GM18505 (cell line): ENCODE measurements around the gene CHFR.
"Not testable (repeated sequence)": the region's sequence is repeated elsewhere in the genome, so short reads cannot be mapped to it uniquely, and the experiment has no call there.

Source experiments
- ATAC-seq: cut with Tn5 transposase; IDR thresholded peaks from one replicate; pipeline ENCODE4 v1.9.1; 2021; ENCODE audit not compliant: unreplicated experiment
- POLR2A ChIP-seq: IDR thresholded peaks from 4 replicates; pipeline ENCODE4 v1.6.1; 2011; ENCODE audit warnings: borderline replicate concordance; ENCODE audit not compliant: insufficient read depth, insufficient read length; ENCODE audit errors: extremely low read depth

Gene CHFR

DNA sequence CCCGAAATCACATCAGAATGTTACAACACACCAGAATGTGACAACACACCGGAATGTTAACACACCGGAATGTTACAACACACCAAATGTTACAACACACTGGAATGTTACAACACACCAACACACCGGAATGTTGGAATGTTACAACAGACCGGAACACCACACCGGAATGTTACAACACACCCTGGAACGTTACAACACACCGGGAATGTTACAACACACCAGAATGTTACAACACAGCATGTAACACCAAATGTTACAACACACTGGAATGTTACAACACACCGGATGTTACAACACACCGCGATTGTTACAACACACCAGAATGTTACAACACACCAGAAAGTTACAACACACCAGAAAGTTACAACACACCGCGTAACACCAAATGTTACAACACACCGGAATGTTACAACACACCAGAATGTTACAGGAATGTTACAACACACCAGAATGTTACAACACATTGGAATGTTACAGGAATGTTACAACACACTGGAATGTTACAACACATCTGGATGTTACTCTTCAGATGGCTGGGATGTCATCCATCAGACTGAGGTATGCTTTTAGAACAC is 21.1 kb downstream of the CHFR start:
- ATAC-seq, result no peak
- TF ChIP-seq POLR2A, result no peak

DNA sequence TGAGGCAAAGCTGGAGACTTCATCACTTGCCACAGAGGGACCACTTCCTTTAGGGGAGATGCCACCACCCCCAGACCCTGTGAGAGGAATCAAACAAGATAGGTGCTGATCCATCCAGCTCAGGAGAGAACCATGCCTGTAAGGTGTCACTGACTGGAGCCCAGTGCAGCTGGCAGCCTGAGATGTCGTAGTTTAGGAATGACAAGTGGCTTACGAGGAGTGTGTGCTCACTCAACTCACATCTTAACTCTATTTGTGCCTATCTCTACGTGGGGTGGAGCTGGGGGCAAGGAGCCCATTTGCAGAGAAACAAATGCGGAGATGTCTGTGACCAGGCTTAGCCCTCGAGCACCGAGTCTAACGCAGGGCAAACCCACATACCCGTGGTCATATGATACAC is 25.8 kb downstream of the CHFR start:
- ATAC-seq, result no peak
- no peak for TF ChIP-seq POLR2A

DNA sequence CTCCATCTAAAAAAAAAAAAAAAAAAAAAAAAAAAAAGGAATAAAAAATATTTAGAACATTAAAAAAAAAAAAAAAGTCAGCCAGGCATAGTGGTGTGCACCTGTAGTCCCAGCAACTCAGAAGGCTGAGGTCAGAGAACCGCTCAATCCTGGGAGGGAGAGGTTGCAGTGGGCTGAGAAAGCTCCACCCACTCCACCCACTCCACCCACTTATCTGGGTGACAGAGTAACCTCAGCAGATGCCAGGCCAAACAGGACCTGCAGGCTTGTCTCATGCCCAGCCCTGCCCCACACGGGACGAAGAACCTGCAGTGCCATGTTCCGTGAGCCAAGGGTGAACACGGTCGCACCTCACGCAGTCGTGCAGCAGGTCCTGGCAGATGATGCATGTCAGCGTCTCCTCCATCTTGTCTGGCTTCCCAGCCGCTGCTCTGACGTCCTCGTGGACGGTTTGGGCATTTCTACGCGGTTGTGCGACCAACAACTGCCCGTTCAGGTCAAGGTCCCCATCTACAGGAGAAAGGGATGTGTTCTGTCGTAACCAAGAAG is 28.6 kb downstream of the CHFR start:
- no peak for ATAC-seq
- TF ChIP-seq POLR2A, result no peak

DNA sequence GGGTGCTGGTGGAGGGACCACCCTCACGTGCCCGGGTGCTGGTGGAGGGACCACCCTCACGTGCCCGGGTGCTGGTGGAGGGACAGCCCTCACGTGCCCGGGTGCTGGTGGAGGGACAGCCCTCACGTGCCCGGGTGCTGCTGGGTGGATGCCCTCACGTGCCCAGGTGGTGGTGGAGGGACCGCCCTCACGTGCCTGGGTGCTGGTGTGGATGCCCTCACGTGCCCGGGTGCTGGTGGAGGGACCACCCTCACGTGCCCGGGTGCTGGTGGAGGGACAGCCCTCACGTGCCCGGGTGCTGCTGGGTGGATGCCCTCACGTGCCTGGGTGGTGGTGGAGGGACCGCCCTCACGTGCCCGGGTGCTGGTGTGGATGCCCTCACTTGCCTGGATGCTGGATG is 30.4 kb downstream of the CHFR start:
- ATAC-seq, result not testable (repeated sequence)

DNA sequence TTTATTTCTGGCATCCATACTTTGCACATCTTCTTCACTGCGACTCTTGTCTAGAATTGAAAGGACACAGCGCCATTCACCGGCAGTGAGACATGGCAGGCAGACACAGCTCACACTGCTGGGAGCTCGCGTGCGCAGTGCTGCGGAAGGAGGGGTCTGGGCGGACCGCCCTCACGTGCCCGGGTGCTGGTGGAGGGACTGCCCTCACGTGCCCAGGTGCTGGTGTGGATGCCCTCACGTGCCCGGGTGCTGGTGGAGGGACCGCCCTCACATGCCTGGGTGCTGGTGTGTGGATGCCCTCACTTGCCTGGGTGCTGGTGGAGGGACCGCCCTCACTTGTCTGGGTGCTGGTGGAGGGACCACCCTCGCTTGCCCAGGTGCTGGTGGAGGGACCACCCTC is 30.8 kb downstream of the CHFR start:
- TF ChIP-seq POLR2A, result no peak
- ATAC-seq, result no peak

DNA sequence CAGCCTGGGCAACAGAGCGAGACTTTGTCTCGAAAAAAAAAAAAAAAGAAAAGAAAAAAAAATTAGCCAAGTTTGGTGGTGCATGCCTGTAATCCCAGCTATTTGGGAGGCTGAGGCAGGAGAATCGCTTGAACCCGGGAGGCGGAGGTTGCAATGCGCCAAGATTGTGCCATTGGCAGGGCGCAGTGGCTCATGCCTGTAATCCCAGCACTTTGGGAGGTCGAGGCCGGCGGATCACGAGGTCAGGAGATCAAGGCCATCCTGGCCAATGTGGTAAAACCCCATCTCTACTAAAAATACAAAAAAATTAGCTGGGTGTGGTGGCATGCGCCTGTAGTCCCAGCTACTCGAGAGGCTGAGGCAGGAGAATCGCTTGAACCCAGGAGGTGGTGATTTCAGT is 32.2 kb downstream of the CHFR start:
- ATAC-seq, result not testable (repeated sequence)

DNA sequence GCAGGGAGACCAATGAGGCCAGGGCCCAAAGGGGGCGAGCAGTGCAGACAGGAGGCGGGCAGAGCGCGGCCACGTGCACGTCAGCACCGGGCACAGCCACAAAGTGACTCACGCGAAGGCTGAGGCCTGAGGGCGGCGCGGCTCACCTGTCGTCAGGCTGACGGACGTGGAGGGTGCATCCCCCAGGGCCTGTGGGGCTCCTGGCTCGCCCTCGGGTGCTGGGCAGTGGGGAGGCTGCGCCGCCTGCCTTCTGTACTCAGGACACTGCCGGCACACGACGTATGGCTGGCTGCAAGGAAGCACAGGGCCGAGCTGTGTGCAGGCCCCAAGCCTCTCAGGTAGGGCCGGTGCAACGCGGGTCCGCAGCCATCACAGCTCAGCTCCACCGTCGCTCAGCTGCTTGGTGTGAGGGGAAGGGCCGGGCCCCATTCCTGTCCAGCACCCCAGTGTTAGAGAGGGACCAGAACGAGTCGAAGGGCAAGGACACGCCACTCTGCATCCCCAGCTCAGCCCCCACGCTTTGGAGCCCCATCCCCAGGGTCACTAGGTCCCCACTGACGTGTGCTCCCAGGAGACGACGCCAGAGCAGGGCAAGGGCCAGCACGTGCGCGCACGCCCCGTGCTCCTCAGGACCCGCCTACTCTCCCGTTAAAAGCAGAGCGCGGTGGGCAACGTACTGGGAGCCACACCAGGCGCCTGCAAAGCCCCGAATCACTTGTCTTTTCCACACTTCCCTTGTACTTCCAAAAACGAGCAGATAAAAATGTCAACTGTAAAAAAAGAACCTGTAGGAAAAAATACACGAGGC is 33.9 kb downstream of the CHFR start:
- no peak for TF ChIP-seq POLR2A
- no peak for ATAC-seq

DNA sequence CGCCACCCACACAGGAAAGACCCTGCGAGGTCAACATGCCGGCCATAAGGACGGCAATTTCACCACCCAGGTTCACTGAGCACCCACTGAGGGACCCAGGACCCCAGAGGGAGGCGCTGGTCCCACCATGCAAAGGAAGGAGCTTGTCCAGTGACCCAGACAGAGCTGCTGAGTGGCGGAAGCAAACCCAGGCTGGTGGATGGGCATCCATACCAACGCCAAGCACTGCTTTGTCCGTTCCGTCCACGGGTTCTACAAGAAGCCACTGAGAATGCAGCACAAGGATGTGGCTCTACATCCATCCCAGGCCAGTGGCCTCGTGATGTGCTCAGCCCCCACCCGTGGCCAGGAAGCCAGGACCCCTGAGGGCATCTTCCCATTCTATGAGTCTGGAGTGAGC is 34.9 kb downstream of the CHFR start:
- TF ChIP-seq POLR2A, result no peak
- ATAC-seq, result no peak

DNA sequence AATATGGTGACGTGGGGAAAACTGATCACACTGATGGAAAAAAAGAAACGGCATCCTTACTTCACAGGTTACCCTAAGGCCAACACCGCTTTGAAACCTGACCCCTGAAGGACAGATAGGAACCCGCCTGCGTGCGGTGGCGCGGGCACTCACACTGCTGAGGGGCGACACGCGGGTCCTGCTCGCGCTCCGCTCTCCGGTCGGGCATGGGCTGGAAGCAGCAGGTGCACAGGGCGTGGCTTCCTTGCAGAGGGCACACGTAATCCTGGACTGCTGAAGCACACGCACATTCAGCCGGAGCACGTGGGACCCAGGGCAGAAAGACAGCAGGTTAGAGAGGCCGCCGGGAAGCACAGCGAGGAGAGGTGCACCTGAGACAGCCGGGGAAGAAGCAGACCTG is 35.9 kb downstream of the CHFR start:
- TF ChIP-seq POLR2A, result no peak
- no peak for ATAC-seq

DNA sequence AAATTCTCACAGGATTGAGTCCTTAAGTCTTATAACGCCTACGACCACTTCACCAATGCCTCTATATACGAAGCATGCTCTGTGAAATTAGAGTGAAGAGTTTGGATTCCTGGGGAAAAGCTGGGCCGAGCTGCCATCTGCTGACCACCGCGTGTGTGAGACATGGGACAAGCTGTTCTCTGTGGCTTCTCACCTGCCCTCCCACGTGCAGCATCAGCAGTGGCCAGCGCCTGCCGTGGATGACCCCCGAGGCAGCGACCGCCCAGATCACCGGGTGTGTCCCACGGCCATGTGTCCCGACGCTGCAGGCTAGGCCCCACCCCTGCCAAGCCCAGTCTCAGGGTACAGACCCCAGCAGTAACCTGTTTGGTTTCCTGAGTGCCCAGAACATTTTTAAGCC is 37.1 kb downstream of the CHFR start:
- no peak for ATAC-seq
- no peak for TF ChIP-seq POLR2A

DNA sequence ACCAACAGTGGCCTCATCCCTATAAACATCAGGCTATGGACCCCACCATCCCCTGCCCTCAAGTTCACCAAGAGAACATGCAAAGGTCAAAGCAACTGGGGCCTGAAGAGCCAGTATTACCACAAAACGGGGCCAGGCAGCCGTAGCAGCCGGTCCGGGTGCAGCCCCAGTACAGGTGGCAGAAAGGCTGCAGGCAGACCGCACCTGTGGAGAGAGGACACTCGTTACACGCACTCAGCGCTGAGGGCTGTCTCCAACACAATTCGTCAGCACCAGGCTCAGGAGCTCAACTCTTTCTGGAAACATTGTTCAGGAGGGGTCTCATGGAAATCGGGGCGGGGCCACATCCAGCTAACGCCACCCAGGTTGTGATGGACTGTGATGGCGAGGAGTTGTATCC is 38.9 kb downstream of the CHFR start:
- TF ChIP-seq POLR2A, result no peak
- no peak for ATAC-seq

DNA sequence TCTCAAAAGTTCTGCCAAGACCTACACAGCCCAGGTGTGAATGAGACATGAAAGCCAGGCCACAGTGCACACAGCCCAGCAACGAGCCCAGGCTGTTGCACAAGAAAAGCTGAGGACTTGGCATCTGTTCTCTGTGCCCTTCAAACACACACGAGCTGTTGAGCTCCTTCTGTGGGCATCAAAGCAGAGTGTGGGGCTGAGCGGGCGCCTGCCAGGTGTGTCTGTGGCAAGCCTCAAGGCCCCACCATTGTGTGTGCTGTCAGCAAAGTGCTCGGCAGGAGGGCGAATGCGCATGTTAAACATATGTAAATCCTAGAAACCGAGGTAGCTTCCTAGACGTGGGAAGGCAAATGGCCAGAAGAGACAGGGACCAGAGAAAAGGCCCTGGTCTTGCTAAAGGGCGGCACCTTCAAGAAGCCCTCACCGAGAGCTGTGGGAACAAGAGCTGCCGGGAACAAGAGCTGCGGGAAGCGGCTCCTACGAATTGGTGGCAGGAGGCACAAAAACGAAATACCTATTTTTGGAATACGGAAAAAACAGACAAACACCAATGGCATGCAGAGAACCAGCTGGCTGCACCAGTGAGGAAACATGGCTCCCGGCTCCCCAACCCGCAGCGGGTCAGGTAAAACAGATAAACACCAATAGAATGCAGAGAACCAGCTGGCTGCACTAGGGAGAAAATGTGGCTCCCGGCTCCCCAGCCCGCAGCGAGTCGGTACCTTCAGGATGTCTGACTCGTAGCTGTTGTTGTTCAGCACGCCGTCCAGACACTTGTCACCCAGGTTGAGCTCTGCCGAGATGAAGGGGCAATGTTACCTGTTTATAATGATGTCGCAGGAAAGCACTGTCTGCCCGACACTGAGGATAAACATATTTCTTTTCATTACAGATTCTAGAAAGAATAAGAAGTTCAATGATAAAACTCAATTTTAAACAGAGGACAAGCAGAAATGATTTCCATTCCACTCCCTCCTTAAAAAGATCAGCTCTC is 39.7 kb downstream of the CHFR start:
- no peak for ATAC-seq
- no peak for TF ChIP-seq POLR2A

DNA sequence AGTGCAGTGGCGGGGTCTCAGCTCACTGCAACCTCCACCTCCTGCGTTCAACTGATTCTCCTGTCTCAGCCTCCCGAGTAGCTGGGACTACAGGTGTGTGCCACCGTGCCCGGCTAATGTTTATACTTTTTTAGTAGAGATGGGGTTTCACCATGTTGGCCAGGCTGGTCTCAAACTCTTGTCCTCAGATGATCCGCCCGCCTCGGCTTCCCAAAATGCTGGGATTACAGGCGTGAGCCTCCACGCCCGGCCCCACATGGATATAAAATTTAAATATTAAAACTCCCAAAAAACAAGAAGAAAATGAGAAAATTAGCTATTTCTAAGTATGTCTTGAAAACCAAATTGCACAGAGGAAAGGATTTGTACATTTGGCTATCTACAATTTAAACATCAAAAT is 42.7 kb downstream of the CHFR start:
- not testable (repeated sequence) for ATAC-seq

DNA sequence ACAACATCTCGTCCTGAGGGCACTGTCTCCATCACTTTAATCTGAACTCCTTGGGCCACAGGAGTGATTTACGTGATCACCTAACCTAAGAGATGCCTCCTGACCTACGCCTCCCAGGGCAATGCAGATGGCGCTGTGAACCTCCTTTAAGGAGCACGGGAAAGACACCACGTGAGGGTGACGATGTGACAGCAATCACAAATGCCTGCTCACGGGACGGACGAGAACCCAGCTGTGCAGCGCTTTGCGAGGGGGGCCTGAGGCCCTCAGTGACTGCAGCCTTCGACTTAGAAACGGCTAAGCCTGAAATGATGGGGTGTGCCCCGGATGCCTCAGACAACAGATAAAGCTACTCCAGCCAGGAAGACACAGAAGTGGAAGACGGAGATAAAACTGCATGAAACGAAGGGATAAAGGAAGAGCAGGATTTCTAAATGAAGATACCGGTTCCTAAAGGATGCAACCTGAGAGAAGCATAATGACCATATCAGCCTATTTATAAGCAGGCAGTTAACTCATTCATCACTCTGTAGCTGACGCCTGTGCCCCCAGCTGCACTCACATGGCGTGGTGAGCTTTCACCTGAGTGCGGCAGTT is 44.9 kb downstream of the CHFR start:
- ATAC-seq, result no peak
- TF ChIP-seq POLR2A, result no peak

DNA sequence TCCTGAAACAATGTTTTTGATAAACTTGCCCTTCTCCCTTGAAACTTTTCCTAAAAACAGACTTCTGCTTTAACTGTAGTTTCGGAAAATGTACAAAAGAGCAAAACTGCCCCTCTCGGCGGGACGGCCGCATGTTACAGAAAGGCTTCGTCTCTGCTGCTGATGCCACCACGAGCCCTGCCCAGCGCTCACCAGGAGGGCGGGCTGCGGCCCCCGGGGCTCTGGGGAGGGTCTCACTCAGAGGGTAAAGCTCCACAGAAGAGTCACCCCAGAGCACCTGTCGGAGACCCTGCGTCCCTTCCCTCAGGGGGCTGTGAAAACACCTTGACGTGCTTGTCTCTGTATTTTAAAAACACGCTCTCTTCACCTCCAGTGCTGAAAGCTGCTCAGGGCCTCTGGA is 46.3 kb downstream of the CHFR start:
- ATAC-seq, result no peak
- no peak for TF ChIP-seq POLR2A
